GM12878 (cell line): ENCODE measurements around the gene FOXD1.

Source experiments
- ATF3 ChIP-seq: IDR thresholded peaks from 2 replicates; pipeline ENCODE4 v1.6.1; 2011; ENCODE audit warnings: low read depth, mild to moderate bottlenecking, low read length, moderate library complexity, borderline replicate concordance; ENCODE audit errors: extremely low read depth
- BCL3 ChIP-seq: IDR thresholded peaks from 2 replicates; pipeline ENCODE4 v1.6.1; 2011; ENCODE audit warnings: borderline replicate concordance, low read depth, mild to moderate bottlenecking, moderate library complexity, low read length; ENCODE audit not compliant: insufficient read depth, poor library complexity, severe bottlenecking
- EZH2 ChIP-seq: IDR thresholded peaks from 2 replicates; pipeline ENCODE4 v1.6.1; 2012; ENCODE audit warnings: low read depth, mild to moderate bottlenecking, control low read depth, inconsistent platforms, low read length, borderline replicate concordance; ENCODE audit not compliant: control insufficient read depth
- JUNB ChIP-seq: IDR thresholded peaks from 2 replicates; pipeline ENCODE4 v1.6.1; 2016; ENCODE audit warnings: antibody characterized with exemption, mild to moderate bottlenecking
- MAX ChIP-seq: IDR thresholded peaks from 2 replicates; pipeline ENCODE4 v1.6.1; 2012; ENCODE audit warnings: low read depth, low read length, improper control_type of control experiment
- MTA3 ChIP-seq: IDR thresholded peaks from 2 replicates; pipeline ENCODE4 v1.6.1; 2012; ENCODE audit warnings: low read length, inconsistent platforms, borderline replicate concordance
- MXI1 ChIP-seq: fragments of 150-350 bp; IDR thresholded peaks from 2 replicates; pipeline ENCODE4 v1.6.1; 2011; ENCODE audit warnings: low read depth, mild to moderate bottlenecking, inconsistent platforms, low read length, improper control_type of control experiment
- NR2C1 ChIP-seq: fragments of 450-650 bp; IDR thresholded peaks from 2 replicates; pipeline ENCODE4 v1.6.1; 2017; ENCODE audit warnings: antibody characterized with exemption, mild to moderate bottlenecking, moderate library complexity
- REST ChIP-seq: IDR thresholded peaks from 2 replicates; pipeline ENCODE4 v1.6.1; 2012; ENCODE audit warnings: mild to moderate bottlenecking, low read depth, low read length
- SPI1 ChIP-seq: IDR thresholded peaks from 2 replicates; pipeline ENCODE4 v1.6.1; 2011; ENCODE audit warnings: low read depth, mild to moderate bottlenecking, low read length, moderate library complexity, borderline replicate concordance; ENCODE audit not compliant: insufficient read depth

GRCh38 chr5:73411936-73412596, 36.5 kb downstream of the FOXD1 start:
- TF ChIP-seq MTA3 (no peak), REST (no peak), ATF3 (no peak), MAX (no peak), MXI1 (no peak), JUNB (no peak), BCL3 (no peak), NR2C1 (no peak), EZH2 (no peak), SPI1 (no peak)
